CD4-positive, alpha-beta T cell treated with Interleukin-10 for 1 hour (primary cell): Measurements from ENCODE around the gene FBLN5.
"Not testable (repeated sequence)": the region's sequence is repeated elsewhere in the genome, so short reads cannot be mapped to it uniquely, and the experiment has no call there.

Experiments used
- DNase-seq: peaks from one replicate; pipeline ENCODE4 v3.0.0-alpha.2; 2020

The FBLN5 gene

DNA sequence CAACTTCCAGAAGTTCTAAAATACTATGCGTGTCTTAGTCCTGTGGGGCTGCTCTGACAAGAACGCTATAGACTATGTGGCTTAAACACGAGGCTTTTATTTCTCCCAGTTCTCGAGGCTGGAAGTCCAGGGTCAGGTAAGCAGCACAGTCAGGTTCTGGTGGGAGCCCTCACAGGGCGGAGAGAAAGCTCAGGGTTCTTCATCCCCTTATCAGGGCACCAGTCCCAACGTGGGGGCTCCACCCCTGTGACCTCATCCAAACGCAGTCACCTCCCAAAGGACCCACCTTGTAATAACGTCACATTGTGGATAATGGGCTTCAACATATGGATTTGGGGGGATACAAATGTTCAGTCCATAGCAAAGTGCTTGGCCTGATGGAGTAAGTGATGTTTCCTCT lies 43.0 kb downstream of the FBLN5 start:
- DNase-seq = no peak

DNA sequence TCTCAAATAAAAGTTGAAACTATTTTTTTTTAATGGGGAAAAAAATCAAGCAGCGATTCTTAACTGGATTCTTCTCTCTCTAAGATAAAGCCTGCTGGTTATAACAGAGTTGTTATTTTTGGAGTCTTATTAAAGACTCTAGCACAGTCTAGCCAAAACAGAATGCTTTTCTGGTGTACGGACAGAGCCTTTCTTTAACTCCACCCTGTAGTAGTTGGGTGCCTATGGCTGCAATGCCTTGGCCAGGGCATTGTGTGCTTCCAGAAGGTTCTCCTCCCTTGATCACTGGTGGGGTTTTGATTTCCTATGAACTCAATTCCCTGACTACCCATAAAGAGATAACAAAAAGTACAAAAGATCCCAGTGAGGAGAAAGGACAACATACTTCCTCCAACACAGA lies 44.4 kb downstream of the FBLN5 start:
- DNase-seq = no peak

DNA sequence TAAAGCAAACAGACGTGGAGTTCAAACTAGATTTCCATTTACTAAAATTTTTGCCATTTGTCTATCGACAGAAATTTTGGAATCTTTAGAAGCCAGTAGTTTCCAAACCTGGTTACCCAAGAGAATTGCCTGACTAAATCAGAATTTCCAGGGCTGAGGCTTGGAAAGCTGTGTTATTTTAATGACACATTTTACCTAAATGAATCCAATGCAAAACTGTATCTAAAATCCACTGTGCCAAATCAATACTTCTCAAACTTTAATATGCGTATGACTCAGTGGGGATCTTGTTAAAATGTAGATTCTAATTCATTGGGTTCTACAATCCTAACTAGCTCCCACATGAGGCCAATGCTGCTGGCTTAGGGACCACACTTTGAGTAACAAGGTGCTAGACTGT lies 45.2 kb downstream of the FBLN5 start:
- DNase-seq = no peak

DNA sequence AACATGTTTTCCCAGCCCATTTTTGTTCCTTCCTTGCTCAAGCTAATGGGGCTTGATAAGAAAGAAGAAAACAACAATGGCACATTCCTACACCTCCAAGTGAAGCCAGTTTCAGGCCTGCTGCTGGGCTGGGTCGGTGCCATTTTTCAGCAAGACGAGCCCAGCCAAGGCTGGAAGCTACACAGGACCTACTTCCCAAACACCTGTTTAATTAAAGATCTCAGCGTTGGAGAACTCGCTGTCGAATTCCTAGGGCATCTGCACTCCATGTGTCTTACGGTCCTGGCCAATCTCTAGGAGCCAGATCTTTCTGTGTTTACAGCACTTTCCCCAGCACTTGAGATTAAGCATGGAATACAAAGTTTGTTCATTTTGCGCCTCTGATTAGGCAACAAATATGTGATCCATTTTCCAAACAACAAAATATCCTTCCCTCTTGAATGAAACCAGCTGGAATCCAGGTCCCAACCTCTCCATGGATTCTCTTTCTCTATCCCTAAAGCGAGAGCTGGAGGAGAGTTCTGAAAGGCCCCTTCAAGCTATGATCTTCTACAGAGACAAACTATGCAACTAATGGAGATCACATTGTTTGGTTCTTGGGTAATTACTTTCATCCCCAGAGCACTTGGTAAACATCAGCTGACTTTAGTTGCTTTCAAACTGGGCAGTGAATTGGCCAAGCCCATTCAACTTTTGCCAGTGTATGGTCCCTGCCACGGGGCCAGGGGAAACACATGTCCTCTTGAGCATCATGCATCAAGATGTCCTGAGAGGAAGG lies 45.9 kb downstream of the FBLN5 start:
- no peak for DNase-seq

DNA sequence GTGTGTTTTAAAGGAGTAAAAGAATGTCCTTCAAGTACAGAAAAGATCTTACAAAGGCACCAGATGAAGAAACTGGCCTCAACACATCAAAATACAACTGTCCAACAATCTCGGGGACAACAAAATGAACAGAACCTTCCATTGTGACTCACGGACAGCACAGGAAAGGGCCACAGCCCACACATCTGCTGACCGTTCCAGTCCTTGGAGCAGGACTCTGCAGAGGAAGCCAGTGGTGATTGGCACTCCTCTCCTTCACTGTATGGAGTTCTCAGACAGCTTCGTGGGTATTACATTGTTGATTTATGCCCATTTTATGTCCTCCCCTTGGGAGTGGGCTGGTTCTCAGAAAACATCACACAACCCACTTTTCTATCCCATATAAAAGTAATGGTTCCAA lies 47.7 kb downstream of the FBLN5 start:
- DNase-seq = no peak

DNA sequence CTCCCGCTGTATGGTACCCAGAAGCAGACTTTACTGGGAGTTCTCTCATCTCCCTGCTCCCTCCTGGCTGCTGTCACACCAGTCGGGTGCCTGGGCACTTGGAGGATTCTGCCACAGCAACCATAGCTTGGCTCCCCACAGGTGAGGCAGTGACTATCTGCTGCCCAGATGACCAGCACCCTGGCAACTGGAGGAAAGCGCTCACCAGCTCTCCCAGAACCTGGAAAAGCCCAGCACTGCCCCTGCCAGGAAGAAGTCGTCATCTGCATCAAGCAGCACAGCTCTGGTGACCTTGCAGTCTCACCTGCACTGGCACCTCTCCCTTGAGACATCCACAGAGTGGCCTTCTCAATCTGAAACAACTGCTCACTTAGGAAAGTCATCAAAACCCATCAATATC lies 48.3 kb downstream of the FBLN5 start:
- DNase-seq = peak; percentile 49

DNA sequence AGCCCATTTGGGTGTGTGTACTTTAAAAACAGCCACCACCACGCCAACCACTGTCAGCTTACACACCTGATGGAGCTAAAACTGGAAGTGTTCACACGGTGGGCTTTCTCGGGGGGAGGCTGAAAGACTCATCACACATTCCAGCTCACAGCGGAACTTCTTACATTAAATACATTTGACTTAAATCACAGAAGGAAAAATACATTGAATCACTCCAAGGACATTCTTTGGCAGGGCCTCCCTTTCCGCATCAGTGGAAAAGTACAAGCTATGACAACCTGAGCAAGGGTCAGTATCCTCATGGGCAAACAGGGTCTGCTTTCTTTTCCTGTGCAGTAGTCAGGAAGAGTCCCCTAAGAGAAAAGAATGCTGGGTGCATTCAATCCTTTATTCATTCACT lies 49.1 kb downstream of the FBLN5 start:
- DNase-seq = no peak

DNA sequence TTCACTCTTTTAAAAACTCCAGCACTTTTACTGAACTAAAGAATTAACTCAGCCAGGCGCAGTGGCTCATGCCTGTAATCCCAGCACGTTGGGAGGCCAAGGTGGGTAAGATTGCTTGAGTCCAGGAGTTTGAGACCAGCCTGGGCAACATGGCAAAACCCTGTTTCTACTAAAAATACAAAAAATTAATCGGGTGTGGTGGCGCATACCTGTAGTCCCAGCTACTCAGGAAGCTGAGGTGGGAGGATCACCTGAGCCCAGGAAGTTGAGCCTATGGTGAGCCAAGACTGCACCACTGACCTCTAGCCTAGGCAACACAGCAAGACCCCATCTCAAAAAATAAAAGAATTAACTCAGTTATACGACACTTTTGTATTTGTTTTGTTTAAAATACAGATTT lies 49.8 kb downstream of the FBLN5 start:
- not testable (repeated sequence) for DNase-seq

DNA sequence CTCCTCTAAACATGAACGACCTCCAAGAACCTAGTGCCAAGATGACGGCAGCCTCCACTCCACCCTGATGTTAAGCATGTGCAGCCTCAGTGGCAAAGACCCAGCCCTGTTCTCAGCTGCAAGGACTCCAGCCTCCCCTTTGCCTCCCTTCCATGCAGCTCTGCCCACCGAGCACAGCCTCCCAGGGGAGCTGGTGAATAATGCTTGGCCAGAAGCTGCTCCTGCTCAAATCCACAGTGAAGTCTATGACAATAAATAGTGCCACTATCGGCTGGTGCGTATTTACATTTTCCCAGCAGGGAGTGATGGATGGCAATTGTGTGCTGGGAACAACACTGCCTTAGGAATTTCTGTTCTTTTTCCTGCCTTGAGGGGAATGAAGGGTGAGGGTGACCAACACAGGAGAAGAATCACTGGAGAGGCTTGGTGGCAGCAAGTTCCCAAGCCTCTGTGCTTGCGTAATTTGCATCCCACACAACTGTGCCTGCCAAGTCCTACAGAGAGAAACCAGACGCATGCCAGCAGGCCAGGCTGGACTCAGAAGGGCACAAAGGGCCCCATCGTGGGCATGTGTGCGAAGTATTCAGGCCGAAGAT lies 50.3 kb downstream of the FBLN5 start:
- DNase-seq = no peak

DNA sequence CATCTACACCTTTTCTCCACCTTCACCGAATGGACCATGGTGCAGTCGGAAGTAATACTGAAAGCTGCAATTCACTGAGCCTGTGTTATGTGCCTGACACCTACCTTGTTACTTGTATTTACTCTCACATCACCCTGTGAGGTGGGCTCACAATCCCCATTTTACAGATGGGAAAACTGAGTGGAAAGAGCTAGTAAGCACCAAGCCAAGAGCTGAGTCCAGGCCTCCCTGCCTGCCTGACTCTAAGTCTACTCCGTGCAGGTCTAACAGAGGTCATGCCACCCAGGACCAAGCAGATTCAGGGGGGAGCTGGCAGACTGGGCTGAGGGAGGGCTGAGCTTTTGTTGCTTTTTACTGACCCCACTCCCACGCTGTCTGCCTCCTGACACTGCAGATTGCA lies 51.1 kb downstream of the FBLN5 start:
- no peak for DNase-seq

DNA sequence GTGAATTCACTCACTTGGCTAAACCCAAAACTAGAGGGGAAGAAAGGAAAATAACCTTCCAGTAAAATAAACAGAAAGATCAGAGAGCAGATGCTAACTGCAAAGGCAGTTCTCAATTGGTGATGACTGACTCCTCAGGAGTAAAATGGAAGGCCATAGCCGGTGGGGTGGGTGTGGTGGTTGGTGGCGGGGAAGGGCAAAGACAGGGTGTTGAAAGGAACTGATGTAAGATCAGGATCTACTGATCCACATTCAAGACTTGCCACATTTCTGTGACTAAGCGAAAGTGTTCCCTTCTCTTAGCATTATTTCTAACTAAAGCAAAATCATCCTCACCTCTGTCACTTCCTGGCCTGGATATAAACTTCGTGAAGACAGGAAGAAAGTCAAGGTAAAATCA lies 53.8 kb downstream of the FBLN5 start:
- DNase-seq = no peak

DNA sequence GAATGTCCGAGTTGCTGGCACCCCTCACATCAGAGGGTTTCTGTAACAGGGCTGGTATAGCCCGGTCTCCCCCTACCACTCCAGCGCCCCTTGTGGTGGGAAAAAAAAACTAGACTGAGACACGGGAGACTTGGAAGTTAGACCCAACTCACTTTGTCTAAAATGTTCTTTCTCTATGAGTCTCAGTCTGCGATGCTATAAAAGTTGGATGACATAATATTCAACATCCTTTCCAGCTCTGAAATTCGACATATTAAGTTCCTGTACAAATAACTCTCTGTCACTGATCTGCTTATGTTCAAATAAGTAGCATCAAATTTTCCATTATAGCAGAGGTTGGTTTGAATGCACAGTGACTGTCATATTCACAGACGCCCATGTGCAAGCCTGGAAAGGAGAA lies 54.5 kb downstream of the FBLN5 start:
- DNase-seq = peak; percentile 45

DNA sequence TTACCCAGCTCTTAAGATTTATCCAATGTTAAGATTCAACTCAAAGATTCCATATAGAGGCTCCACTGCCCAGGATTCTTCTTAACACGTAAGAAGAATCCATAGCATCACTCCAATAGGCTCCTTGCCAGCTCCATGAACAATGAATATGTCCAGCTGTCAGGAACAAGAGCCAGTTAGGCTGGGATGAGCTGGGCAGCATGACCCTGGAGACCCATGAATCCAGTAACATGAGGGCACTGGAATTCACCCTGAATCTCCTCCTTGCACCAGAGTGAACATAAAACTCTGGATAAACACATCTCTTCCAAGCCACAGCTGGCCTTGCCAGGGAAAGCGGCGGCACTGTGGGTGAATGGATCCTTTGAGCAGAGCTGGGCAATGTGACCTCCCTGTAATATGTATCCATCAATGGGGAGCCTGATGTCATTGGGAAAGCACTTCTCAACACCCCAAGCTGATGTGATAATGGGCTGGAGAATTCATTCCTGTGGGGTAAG lies 55.7 kb downstream of the FBLN5 start:
- no peak for DNase-seq

DNA sequence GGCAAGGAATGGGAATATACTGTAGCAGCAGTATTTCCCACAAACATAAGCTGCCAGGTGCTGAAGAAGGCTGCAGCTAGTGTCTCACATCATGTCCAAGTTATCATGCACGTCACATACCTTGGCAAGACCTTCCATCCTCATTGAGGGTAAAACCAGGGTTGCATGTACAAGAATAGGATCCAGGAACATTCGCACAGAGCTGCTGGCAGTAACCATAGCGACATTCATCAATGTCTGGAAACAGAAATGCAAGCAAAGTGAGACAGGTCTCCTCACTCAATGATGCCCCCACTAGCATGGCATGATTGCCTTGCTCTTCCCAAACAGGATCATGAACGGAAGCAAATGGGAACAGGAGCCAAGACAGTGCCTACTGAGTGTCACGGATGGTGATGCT lies 56.4 kb downstream of the FBLN5 start:
- no peak for DNase-seq

DNA sequence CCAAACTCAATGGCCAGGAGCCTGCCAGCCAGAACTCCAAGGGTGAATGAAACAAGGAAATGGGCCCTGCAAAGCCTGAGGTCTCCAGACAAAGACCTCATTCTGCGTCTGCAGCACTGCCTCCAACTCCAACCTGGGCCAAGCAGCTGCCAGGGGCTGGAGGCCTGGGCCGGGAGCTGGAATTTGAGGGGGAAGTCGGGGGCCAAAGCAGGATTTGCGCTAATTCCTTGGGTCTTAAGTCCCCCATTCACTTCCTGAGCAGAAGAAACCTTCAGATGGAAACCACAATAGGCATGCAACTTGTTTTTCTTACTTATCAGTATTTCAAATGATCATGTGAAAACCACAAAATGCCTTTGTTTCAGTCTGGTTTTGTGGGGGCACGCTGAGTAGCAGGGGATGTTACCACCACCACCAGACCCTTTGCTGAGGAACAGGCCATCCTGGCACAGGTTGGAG lies 57.2 kb downstream of the FBLN5 start:
- peak; percentile 17 for DNase-seq

DNA sequence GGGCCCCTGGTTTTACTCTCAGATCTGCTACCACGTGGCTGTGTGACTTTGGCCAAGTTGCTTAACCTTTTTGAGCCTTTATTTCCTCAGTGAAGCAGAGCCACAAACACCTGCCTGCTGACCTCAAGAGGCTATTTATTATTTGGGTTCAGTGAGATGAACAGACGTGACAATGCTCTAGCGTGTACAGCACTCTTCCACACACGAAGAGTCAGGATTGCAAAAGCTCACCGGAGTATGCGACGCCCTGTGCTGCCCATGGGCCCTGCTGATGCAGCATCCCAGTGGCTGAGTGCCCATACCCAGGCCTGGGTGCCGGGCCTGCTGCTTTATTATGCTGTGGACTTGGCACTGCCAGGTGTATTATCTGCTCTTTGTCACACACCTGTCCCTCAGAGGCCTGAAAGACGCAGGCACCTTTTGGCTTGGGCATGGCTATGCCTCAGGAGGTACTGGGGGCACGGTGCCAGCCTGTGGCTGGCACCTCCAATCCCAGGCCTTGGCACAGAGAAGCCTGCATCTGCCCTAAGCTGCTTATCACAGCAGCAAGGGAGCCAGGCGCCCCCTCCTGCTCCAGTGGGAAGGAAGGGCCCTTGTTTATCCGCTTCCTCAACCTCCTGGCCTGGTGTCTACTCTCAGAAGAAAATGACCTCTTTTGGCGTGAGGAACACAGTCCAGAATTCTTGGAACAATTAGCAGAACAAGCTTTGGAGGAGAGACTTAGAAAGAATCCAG lies 57.9 kb downstream of the FBLN5 start:
- no peak for DNase-seq

DNA sequence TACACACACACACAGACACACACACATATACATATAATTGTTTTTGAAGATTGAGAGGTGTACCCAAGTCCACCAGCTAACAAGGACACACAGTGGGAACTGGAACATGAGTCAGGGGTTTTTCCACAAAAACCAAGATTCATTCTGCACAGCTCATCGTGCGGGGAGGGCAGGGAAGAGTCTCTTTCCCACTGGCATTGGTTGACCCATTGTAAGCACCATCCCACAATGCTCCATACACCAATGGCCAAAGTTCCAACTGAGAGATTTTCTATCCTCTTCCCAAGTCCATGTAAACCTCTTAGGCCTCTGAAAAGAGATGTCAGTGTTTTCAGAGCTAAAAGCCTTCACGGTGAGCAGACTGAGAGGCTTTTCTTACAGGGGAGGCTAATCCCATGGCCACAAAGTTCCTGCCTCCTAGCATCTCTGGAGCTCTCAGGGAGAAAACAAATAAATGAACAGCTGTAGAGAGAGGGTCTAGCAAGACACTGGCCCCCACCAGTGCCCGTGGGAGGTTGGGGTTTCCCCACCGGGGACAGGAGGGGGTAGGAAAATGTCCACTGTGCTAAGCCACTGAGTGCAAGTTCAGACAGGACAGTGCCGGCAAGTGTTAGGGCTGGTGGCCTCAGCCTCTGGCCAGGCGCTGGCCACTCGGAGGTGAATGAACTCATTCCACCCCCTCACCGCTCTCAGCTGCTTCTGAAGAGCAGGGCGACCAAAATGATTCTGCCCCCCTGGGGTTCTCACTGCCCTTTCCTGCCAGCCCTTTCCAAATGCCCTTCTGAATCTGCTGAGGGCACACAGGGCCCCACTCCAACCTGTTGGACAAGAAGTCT lies 58.6 kb downstream of the FBLN5 start:
- no peak for DNase-seq

DNA sequence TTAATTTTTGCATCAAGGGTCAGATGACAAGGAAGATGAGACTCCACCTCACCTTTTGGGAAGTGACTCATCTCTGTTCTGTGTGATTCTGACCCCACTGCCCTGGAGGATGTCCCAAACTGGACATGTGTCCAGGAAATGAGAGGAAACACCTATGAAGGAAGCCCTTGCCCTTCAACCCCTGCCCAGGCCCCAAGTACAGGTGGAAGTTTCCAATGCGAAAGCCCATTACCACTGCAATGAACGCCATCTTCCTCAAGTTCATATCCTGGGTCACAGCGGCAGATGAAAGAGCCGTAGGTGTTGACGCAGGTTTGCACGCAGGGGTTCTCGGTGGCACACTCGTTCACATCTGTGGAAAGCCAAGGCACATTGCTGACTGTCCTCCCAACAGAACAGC lies 60.5 kb downstream of the FBLN5 start:
- DNase-seq = no peak

DNA sequence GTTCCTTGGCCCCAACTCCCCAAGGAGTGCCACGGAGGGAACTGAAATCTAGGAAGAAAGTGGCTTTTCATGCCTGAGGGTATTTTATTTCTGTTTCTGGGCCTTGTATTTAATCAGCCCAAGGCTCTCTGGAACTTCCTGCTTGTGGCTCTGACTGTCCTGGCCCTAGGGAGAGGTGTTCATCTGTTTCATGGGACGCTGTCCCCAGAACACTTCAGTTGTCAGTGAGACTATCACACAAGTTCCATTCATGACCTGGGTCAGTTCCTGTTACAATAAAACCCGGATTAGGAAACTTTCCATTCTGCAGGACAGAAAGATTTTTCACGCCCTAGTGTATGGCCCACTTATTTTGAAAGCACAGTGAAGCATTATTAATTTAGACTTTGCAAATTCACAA lies 61.7 kb downstream of the FBLN5 start:
- DNase-seq = no peak

DNA sequence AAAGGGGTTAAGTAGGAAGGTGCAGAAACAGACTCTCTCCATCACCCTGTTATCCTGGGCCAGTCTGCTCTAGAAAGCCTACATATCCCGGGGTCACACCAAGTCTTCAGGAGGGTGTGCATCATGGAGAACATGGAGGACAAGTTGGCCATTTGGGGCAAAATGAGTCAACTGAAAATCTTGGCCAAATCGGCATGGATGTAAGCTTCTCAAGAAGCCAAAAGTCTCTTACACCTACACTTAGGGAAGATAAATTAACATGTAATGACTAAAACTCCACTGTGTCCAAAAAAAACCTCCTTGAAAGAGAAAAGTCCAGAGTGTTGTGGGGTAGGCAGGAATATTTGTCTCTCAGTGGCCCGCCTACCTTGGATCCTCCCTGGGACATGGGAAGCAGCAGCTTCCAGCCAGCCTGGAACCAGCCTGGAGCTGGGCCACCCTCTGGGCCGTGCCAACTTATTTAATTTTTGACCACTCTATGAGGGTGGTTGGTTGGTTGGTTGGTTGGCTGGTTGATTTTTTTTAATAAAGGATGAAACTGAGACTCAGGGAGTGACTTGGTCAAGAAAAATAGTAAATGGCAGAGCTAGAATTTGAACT lies 62.3 kb downstream of the FBLN5 start:
- DNase-seq = no peak

DNA sequence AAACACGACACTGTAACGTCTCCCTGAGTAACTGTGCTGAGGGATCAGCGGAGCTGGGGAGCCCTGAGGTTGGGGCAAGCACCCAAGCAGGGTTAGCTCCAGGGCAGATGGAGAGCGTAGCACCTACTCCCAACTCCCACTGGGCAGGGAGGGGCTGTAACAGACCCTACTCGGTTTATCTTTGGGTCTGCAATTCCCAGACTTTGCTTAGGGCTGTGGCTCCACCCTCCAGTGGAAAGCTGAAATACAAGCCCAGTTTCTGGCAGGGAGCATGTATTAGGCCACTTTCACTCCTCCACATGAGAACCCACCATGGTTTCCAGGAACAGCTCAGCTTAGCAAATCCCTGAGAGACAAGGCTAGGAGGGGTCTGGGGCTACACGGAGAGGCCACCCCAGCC lies 62.8 kb downstream of the FBLN5 start:
- no peak for DNase-seq

DNA sequence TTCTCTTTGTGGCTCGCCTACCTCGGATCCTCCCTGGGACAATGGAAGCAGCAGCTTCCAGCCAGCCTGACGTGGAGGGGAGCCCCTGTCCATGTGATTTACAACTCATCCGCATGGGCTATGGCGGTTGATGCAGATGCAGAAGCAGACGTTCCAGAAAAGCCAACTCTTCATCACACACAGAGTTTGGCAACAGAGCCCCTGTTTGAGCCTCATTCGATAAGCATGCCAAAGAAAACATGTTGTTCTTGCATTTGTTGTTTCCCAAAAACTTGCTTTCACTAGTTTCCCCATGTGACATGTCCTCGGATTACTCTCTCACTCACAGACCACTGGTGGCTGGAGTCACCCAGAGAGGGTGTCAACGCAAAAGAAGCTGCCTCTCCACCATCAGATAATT lies 63.7 kb downstream of the FBLN5 start:
- DNase-seq = no peak

DNA sequence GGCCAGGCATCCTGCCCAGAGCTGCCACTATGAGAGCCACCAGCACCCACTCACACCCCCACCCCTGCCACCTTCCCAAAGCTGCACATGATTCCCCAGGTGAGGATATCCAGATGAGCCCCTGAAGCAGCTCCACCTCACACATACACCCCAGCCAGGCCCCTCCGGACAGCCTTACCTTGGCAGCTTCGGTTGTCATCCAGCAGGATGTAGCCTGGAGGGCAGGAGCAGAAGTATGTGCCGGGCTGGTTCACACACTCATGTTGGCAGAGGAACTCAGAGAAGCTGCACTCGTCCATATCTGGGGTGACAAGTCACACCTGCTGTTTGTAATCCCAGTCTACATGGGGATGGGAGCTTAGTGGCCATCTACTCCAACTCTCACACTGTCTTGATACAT lies 64.7 kb downstream of the FBLN5 start:
- DNase-seq = no peak
